Transverse colon (tissue), 4 donors: Measurements from ENCODE around the gene G6PC2.

Source experiments
- CTCF ChIP-seq, 5 experiments: fragments of 200-600 bp in 3 of 5; fragments of 450-650 bp in 2 of 5; sonication (generic) in 3 of 5; IDR thresholded peaks; 1 replicate in 2 of 5; 2 replicates in 3 of 5; pipeline ENCODE4 v1.5.1; 2016 to 2017; ENCODE audit warnings: antibody characterized with exemption in 5 of 5, inconsistent platforms in 3 of 5, mild to moderate bottlenecking in 2 of 5, moderate library complexity in 1 of 5
- EP300 ChIP-seq: sonication (generic); formaldehyde crosslinking; IDR thresholded peaks from one replicate; pipeline ENCODE4 v1.6.1; 2017; ENCODE audit warnings: antibody characterized with exemption, low read depth
- POLR2A ChIP-seq: fragments of 450-650 bp; IDR thresholded peaks from one replicate; pipeline ENCODE4 v1.6.1; 2016; ENCODE audit warnings: antibody characterized with exemption, mild to moderate bottlenecking, moderate library complexity
- POLR2AphosphoS5 ChIP-seq, 3 donors: sonication (generic); formaldehyde crosslinking; IDR thresholded peaks; one replicate each; pipeline ENCODE4 v1.6.1; 2016; ENCODE audit warnings: antibody characterized with exemption in 3 of 3

GRCh38 chr2:168944065-168944464 lies 43.0 kb downstream of the G6PC2 start:
- TF ChIP-seq CTCF (IDR thresholded peaks at IDR 0.05) (no peak), POLR2A (no peak), EP300 (no peak), POLR2AphosphoS5 (IDR thresholded peaks at IDR 0.05) (no peak)
